Osteocyte (in vitro differentiated cells): ENCODE results near the gene UROD. TPM values are rescaled to one million over a fixed set of nuclear protein-coding genes. Genes with fewer than 3 reads are reported as not detected.
"Not testable (repeated sequence)": the region's sequence is repeated elsewhere in the genome, so short reads cannot be mapped to it uniquely, and the experiment has no call there.

ENCODE experiments used
- DNase-seq: peaks from one replicate; pipeline ENCODE4 v3.0.0; 2021; ENCODE audit warnings: mixed read lengths; ENCODE audit not compliant: unreplicated experiment; ENCODE audit errors: extremely low spot score
- H3K27ac Mint-ChIP-seq: one replicate; pipeline ENCODE4 v1.8.0; 2021; ENCODE audit warnings: mild to moderate bottlenecking, mixed read lengths; ENCODE audit not compliant: unreplicated experiment
- H3K27me3 Mint-ChIP-seq: one replicate; pipeline ENCODE4 v1.8.0; 2021; ENCODE audit warnings: mixed read lengths; ENCODE audit not compliant: unreplicated experiment
- H3K36me3 Mint-ChIP-seq: one replicate; pipeline ENCODE4 v1.8.0; 2021; ENCODE audit warnings: mixed read lengths; ENCODE audit not compliant: unreplicated experiment
- H3K4me1 Mint-ChIP-seq: one replicate; pipeline ENCODE4 v1.8.0; 2021; ENCODE audit warnings: mixed read lengths; ENCODE audit not compliant: unreplicated experiment
- H3K4me3 Mint-ChIP-seq: one replicate; pipeline ENCODE4 v1.8.0; 2021; ENCODE audit warnings: mild to moderate bottlenecking, moderate library complexity, mixed read lengths; ENCODE audit not compliant: unreplicated experiment
- H3K9me3 Mint-ChIP-seq: one replicate; pipeline ENCODE4 v1.8.0; 2021; ENCODE audit warnings: mixed read lengths; ENCODE audit not compliant: unreplicated experiment
- total RNA-seq: library from RNA; stranded (reverse); gene quantifications from 2 replicates; pipeline ENCODE4 v1.2.1, GENCODE V29; 2021
- TF ChIP-seq, protein P1 (sequence below): fragments of 200-600 bp; sonication (generic); IDR thresholded peaks from 2 replicates; pipeline ENCODE4 v1.5.0; 2021; ENCODE audit warnings: antibody characterized with exemption, mild to moderate bottlenecking, moderate library complexity

UROD gene
- total RNA-seq, 1 donor from 2014 or later: 131 TPM

GRCh38 chr1:45051005-45051772 is 39.1 kb downstream of the UROD start:
- no peak for DNase-seq
- Mint-ChIP-seq H3K4me1 (peaks cover 2% of the 10 kb centered on the region), H3K27ac (no peak overlapping the region), H3K27me3 (peaks cover 19% of the 10 kb centered on the region), H3K9me3 (no peaks in the 10 kb centered on the region), H3K4me3 (no peak overlapping the region), H3K36me3 (no peaks in the 10 kb centered on the region)
- TF ChIP-seq, protein P1, sequence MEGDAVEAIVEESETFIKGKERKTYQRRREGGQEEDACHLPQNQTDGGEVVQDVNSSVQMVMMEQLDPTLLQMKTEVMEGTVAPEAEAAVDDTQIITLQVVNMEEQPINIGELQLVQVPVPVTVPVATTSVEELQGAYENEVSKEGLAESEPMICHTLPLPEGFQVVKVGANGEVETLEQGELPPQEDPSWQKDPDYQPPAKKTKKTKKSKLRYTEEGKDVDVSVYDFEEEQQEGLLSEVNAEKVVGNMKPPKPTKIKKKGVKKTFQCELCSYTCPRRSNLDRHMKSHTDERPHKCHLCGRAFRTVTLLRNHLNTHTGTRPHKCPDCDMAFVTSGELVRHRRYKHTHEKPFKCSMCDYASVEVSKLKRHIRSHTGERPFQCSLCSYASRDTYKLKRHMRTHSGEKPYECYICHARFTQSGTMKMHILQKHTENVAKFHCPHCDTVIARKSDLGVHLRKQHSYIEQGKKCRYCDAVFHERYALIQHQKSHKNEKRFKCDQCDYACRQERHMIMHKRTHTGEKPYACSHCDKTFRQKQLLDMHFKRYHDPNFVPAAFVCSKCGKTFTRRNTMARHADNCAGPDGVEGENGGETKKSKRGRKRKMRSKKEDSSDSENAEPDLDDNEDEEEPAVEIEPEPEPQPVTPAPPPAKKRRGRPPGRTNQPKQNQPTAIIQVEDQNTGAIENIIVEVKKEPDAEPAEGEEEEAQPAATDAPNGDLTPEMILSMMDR: no peak

DNA sequence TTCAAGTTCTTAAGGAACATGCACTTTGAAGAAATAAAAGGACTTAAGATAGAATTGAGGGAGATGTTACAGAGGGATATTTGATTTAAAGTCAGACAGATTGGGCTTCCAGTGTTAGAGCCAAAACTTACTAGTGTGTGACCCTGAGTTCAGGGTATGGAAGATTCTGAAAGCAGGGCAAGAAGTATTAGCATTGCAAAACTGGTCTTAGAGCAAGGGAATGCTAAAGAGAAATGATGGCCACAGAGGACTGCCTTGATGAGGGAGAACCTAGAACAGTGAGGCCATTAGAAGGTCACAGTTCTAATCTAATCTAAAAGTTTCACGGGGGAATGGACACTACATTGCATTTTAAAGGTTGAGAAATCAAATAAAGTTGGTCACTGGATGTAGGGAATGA is 45.5 kb downstream of the UROD start:
- H3K9me3 Mint-ChIP-seq: no peaks in the 10 kb centered on the region
- H3K4me3 Mint-ChIP-seq: no peak overlapping the region
- H3K36me3 Mint-ChIP-seq: no peaks in the 10 kb centered on the region
- no peaks in the 10 kb centered on the region for H3K4me1 Mint-ChIP-seq
- DNase-seq: no peak
- H3K27me3 Mint-ChIP-seq: peaks cover 38% of the 10 kb centered on the region
- no peak overlapping the region for H3K27ac Mint-ChIP-seq
- TF ChIP-seq, protein P1: no peak

DNA sequence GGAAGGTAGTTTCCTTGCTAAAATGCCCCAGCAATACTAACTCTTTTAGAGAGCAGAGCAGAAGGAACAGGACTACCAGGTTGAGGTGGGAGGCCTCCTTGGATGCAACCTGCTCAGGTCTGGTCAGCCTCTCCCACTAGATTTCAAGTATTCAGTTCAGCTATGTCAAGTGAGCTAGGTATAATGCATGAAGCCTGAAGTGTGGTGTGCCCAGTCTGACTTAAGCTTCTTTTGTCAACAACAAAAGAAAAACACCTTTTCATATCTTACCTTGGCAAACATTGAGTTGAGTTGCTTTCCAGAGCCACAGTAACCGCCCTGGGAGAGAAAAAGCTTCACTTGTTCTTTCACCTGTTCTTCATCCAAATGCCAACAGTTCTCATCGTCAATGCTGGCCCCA is 47.8 kb downstream of the UROD start:
- no peaks in the 10 kb centered on the region for H3K9me3 Mint-ChIP-seq
- no peaks in the 10 kb centered on the region for H3K4me1 Mint-ChIP-seq
- TF ChIP-seq, protein P1: no peak
- H3K27ac Mint-ChIP-seq: no peak overlapping the region
- H3K4me3 Mint-ChIP-seq: no peak overlapping the region
- no peaks in the 10 kb centered on the region for H3K36me3 Mint-ChIP-seq
- DNase-seq: no peak
- H3K27me3 Mint-ChIP-seq: peaks cover 39% of the 10 kb centered on the region

DNA sequence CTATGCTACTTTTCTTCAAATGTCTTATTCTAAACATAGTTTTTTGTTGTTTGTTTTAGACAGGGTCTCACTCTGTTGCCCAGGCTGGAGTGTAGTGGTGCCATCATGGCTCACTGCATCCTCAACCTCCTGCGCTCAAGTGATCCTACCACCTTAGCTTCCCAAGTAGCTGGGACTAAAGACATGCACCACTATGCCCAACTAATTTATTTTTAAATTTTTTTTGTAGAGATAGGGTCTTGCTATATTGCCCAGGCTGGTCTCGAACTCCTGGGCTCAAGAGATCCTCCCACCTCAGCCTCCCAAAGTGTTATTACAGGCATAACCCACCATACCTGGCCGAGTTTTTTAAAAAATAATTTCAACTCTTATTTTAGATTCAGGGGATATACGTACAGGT is 50.4 kb downstream of the UROD start:
- not testable (repeated sequence) for H3K9me3 Mint-ChIP-seq, H3K4me3 Mint-ChIP-seq, H3K27ac Mint-ChIP-seq, H3K36me3 Mint-ChIP-seq, DNase-seq, H3K4me1 Mint-ChIP-seq
- H3K27me3 Mint-ChIP-seq: peaks cover 37% of the 10 kb centered on the region

DNA sequence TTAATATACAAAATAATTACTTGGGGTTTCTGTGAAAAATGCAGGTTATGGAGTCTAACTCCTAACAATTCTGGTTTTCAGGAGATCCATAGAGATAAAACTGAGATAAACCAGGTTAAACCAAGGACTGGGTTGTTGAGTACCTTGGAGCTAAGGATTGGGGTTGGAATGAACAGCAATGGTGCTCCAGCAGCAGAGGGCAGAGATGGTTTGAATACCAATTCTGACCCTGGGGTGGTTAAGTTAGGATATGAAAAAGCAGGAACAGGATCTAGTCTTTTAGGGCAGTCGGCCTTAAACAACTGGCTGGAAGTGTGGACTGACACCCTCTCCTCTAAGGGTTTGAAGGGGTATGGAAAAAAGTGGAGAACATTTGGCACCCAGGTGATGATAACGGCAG is 53.0 kb downstream of the UROD start:
- Mint-ChIP-seq H3K4me1 (no peaks in the 10 kb centered on the region), H3K27me3 (peaks cover 22% of the 10 kb centered on the region), H3K36me3 (no peaks in the 10 kb centered on the region), H3K4me3 (no peak overlapping the region), H3K9me3 (no peaks in the 10 kb centered on the region), H3K27ac (peak overlapping the region; percentile 17)
- no peak for DNase-seq
- TF ChIP-seq, protein P1: no peak

Other genes starting within 250 kb of the UROD start
- 1,690 and 1,756 TPM in 2 replicates for gene RPS8, start 236.7 kb upstream of the UROD start, total RNA-seq
- 0.18 and 0.48 TPM in 2 replicates for gene BEST4, start 224.1 kb upstream of the UROD start, total RNA-seq
- 43.8 and 57.1 TPM in 2 replicates for gene PLK3, start 211.9 kb upstream of the UROD start, total RNA-seq
- gene DYNLT4, start 204.9 kb upstream of the UROD start, total RNA-seq: 0.48 TPM in 1 of 2 replicates, not detected in the other
- 39.1 and 51.2 TPM in 2 replicates for gene BTBD19, start 203.7 kb upstream of the UROD start, total RNA-seq
- gene PTCH2, start 169.0 kb upstream of the UROD start, total RNA-seq: 1.4 TPM in 2 replicates
- gene EIF2B3, start 25.7 kb upstream of the UROD start, total RNA-seq: 29.8 and 30.2 TPM in 2 replicates
- gene HECTD3, start 930 bp upstream of the UROD start, total RNA-seq: 48.1 and 49.4 TPM in 2 replicates
- gene ZSWIM5, start 194.4 kb downstream of the UROD start, total RNA-seq: 0.57 and 0.73 TPM in 2 replicates